Parathyroid adenoma (tissue), 2 donors: ENCODE data around the gene PANX2.

Experiments
- H2AFZ ChIP-seq: fragments of 300-600 bp; sonication (generic); one replicate; pipeline ENCODE4 v1.7.0; 2017; ENCODE audit warnings: antibody characterized with exemption, mild to moderate bottlenecking
- H3K27ac ChIP-seq: fragments of 300-600 bp; sonication (generic); one replicate; pipeline ENCODE4 v1.7.0; 2017
- H3K27me3 ChIP-seq: fragments of 300-600 bp; sonication (generic); one replicate; pipeline ENCODE4 v1.7.0; 2017; ENCODE audit warnings: low read length; ENCODE audit not compliant: control insufficient read depth, insufficient read depth
- H3K36me3 ChIP-seq: fragments of 300-600 bp; sonication (generic); one replicate; pipeline ENCODE4 v1.7.0; 2017; ENCODE audit warnings: low read length; ENCODE audit not compliant: control insufficient read depth, insufficient read depth
- H3K4me1 ChIP-seq: fragments of 300-600 bp; sonication (generic); one replicate; pipeline ENCODE4 v1.7.0; 2017; ENCODE audit warnings: control low read depth
- H3K4me2 ChIP-seq: fragments of 300-600 bp; sonication (generic); one replicate; pipeline ENCODE4 v1.7.0; 2017; ENCODE audit warnings: low read length
- H3K4me3 ChIP-seq: fragments of 300-600 bp; sonication (generic); one replicate; pipeline ENCODE4 v1.7.0; 2017; ENCODE audit warnings: low read depth, low read length
- H3K79me2 ChIP-seq: fragments of 300-600 bp; sonication (generic); one replicate; pipeline ENCODE4 v1.7.0; 2017; ENCODE audit warnings: control low read depth
- H3K9ac ChIP-seq: fragments of 300-600 bp; sonication (generic); one replicate; pipeline ENCODE4 v1.7.0; 2017; ENCODE audit warnings: mild to moderate bottlenecking
- H3K9me3 ChIP-seq: fragments of 300-600 bp; sonication (generic); one replicate; pipeline ENCODE4 v1.7.0; 2017; ENCODE audit warnings: low read length; ENCODE audit not compliant: control insufficient read depth
- TF ChIP-seq, protein P1 (sequence below): fragments of 300-600 bp; sonication (generic); IDR thresholded peaks from one replicate; pipeline ENCODE4 v1.7.0; 2017; ENCODE audit warnings: antibody characterized with exemption, mild to moderate bottlenecking
- donor health status: primary hyperparathyroidism.

Gene PANX2

DNA sequence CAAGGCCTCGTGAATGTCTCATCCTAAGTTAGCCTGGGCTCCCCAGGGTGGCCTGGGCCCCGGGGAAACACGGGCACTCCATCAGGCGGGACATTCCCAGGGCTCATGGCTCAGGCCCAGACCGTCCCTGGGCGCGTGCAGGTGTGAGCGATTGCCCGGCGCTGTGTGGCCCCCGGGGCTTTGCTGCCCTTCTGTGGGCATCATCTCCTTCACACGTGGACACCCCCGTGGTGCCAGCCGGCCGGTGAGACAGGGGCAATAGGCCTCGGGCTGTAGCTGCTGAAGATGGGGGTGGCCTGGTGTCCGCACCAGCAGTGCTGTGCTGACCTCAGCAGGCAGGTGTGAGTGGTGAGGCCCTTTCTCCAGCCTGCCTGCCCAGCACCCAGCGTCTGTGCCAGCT, 25.7 kb downstream of the PANX2 start:
- Histone ChIP-seq H3K4me2 (no peak overlapping the region), H3K9ac (no peak overlapping the region), H3K9me3 (no peaks in the 10 kb centered on the region), H3K36me3 (no peaks in the 10 kb centered on the region), H3K4me1 (no peaks in the 10 kb centered on the region), H3K27ac (no peak overlapping the region), H3K4me3 (no peak overlapping the region), H3K27me3 (no peaks in the 10 kb centered on the region), H2AFZ (no peak overlapping the region), H3K79me2 (no peaks in the 10 kb centered on the region)
- TF ChIP-seq, protein P1, sequence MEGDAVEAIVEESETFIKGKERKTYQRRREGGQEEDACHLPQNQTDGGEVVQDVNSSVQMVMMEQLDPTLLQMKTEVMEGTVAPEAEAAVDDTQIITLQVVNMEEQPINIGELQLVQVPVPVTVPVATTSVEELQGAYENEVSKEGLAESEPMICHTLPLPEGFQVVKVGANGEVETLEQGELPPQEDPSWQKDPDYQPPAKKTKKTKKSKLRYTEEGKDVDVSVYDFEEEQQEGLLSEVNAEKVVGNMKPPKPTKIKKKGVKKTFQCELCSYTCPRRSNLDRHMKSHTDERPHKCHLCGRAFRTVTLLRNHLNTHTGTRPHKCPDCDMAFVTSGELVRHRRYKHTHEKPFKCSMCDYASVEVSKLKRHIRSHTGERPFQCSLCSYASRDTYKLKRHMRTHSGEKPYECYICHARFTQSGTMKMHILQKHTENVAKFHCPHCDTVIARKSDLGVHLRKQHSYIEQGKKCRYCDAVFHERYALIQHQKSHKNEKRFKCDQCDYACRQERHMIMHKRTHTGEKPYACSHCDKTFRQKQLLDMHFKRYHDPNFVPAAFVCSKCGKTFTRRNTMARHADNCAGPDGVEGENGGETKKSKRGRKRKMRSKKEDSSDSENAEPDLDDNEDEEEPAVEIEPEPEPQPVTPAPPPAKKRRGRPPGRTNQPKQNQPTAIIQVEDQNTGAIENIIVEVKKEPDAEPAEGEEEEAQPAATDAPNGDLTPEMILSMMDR: no peak

- Histone ChIP-seq H3K4me1 (no peaks in the 10 kb centered on the region), H3K9me3 (no peaks in the 10 kb centered on the region), H3K79me2 (no peaks in the 10 kb centered on the region), H2AFZ (no peak overlapping the region), H3K27me3 (no peaks in the 10 kb centered on the region), H3K4me2 (no peak overlapping the region), H3K27ac (no peak overlapping the region), H3K36me3 (no peaks in the 10 kb centered on the region), H3K9ac (no peak overlapping the region), H3K4me3 (no peak overlapping the region)
- TF ChIP-seq, protein P1: no peak
Measured at GRCh38 chr22:50197000-50197800, 26.7 kb downstream of the PANX2 start.

DNA sequence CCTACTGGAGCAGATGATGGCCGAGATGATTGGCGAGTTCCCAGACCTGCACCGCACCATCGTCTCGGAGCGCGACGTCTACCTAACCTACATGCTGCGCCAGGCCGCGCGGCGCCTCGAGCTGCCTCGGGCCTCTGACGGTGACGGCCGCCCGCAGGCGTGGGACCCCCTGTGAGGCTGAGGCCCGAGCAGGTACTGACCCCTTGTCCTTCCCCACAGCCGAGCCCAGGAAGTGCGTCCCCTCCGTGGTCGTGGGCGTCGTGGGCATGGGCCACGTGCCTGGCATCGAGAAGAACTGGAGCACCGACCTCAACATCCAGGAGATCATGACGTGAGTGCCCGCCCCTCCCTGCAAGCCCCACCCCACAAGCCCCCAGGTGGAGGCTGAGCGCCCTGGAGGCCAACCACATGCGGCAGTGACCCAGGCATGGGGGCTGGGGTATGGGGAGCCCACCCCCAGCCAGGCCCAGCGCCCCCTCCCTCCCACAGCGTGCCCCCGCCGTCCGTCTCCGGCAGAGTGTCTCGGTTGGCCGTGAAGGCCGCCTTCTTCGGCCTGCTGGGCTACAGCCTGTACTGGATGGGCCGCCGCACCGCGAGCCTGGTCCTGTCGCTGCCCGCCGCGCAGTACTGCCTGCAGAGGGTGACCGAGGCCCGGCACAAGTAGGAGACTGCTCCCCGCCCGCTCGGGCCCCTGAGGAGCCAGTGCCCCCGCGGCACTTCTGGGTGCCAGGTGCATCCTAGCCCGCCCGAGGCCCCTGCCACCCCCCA, 27.5 kb downstream of the PANX2 start:
- Histone ChIP-seq H3K79me2 (no peaks in the 10 kb centered on the region), H3K9me3 (no peaks in the 10 kb centered on the region), H3K36me3 (no peaks in the 10 kb centered on the region), H3K27me3 (no peaks in the 10 kb centered on the region), H3K4me2 (no peak overlapping the region), H2AFZ (no peak overlapping the region), H3K4me1 (no peaks in the 10 kb centered on the region), H3K4me3 (no peak overlapping the region), H3K9ac (no peak overlapping the region), H3K27ac (no peak overlapping the region)
- TF ChIP-seq, protein P1: no peak

GRCh38 chr22:50198624-50199017, 28.1 kb downstream of the PANX2 start:
- peaks cover 3% of the 10 kb centered on the region for H3K79me2 ChIP-seq
- no peak overlapping the region for H3K4me3 ChIP-seq
- TF ChIP-seq, protein P1: no peak
- no peak overlapping the region for H3K4me2 ChIP-seq
- no peak overlapping the region for H3K27ac ChIP-seq
- no peaks in the 10 kb centered on the region for H3K4me1 ChIP-seq
- no peak overlapping the region for H3K9ac ChIP-seq
- H2AFZ ChIP-seq: no peak overlapping the region
- H3K27me3 ChIP-seq: no peaks in the 10 kb centered on the region
- H3K9me3 ChIP-seq: no peaks in the 10 kb centered on the region
- no peaks in the 10 kb centered on the region for H3K36me3 ChIP-seq
